GM18870 (cell line): Measurements from ENCODE around the gene CLCN6.

Experiments
- ATAC-seq: cut with Tn5 transposase; IDR thresholded peaks from one replicate; pipeline ENCODE4 v1.9.1; 2021; ENCODE audit warnings: moderate library complexity; ENCODE audit not compliant: unreplicated experiment

Gene CLCN6

GRCh38 chr1:11874624-11875023, 68.6 kb downstream of the CLCN6 start:
- ATAC-seq: no peak

- no peak for ATAC-seq
Observed at GRCh38 chr1:11875094-11875493, 69.1 kb downstream of the CLCN6 start.

GRCh38 chr1:11877074-11877473, 71.1 kb downstream of the CLCN6 start:
- ATAC-seq: no peak

- ATAC-seq: no peak
Observed at GRCh38 chr1:11878081-11878890, 72.3 kb downstream of the CLCN6 start.

GRCh38 chr1:11878891-11879190, 72.8 kb downstream of the CLCN6 start:
- ATAC-seq: no peak

GRCh38 chr1:11879311-11880180, 73.6 kb downstream of the CLCN6 start:
- no peak for ATAC-seq

GRCh38 chr1:11880181-11880575, 74.2 kb downstream of the CLCN6 start:
- no peak for ATAC-seq

- no peak for ATAC-seq
Observed at GRCh38 chr1:11880911-11881748, 75.1 kb downstream of the CLCN6 start.

- ATAC-seq: no peak
Observed at GRCh38 chr1:11881749-11882441, 75.9 kb downstream of the CLCN6 start.

- no peak for ATAC-seq
Observed at GRCh38 chr1:11882814-11883538, 77.0 kb downstream of the CLCN6 start.

- ATAC-seq: no peak
Observed at GRCh38 chr1:11885916-11886315, 79.9 kb downstream of the CLCN6 start.

- ATAC-seq: no peak
Observed at GRCh38 chr1:11886986-11887665, 81.1 kb downstream of the CLCN6 start.

- no peak for ATAC-seq
Observed at GRCh38 chr1:11887666-11888007, 81.6 kb downstream of the CLCN6 start.

GRCh38 chr1:11888206-11888876, 82.3 kb downstream of the CLCN6 start:
- no peak for ATAC-seq

- no peak for ATAC-seq
Observed at GRCh38 chr1:11888877-11889208, 82.9 kb downstream of the CLCN6 start.

- ATAC-seq: no peak
Observed at GRCh38 chr1:11891433-11892186, 85.6 kb downstream of the CLCN6 start.
